Measurements from ENCODE around the gene SYP.

Gene SYP

GRCh38 chrX:49249616-49250015, 49.6 kb upstream of the SYP start:
- TF ChIP-seq ZNF335 (tag by site-specific recombination; conservative IDR thresholded peaks at IDR 0.05) = no peak
- no peak for TF ChIP-seq KLF10 (tag by site-specific recombination; IDR thresholded peaks at IDR 0.05)
- no peak for TF ChIP-seq ZBTB21 (tag by site-specific recombination; IDR thresholded peaks at IDR 0.05)
- ChIA-PET CTCF (no interaction called here), POLR2A (interaction anchor here (1.5 kb wide), 1 partner anchor 59 kb away, joined by 3 read pairs; no protein-coding TSS in a partner anchor)
- H3K4me1 ChIP-seq (ENCODE audit: control insufficient read depth, insufficient read depth, low read length) = no peaks in the 10 kb centered on the region
- no peak overlapping the region for H3K27ac ChIP-seq (ENCODE audit: extremely low read depth, low read depth, low read length)
- no peaks in the 10 kb centered on the region for H3K9me3 ChIP-seq (ENCODE audit: control insufficient read depth, insufficient read depth, low read depth, low read length)
- H3K4me3 ChIP-seq (ENCODE audit: low read depth, low read length) = no peak overlapping the region
- H3K36me3 ChIP-seq (ENCODE audit: control insufficient read depth in 2 of 2, insufficient read depth in 1 of 2, low read length in 2 of 2) = peaks cover 4 to 25% of the 10 kb centered on the region in 2 experiments; a peak in 2 of 3 replicates

- H3K4me3 ChIP-seq (ENCODE audit: low read depth, low read length) = no peak overlapping the region
- POLR2A ChIA-PET = no interaction called here
- no peak overlapping the region for H3K27ac ChIP-seq (ENCODE audit: extremely low read depth, low read depth, low read length)
- CTCF ChIA-PET = interaction anchor here (0.6 kb wide), 1 partner anchor 8 kb away, joined by 3 read pairs; no protein-coding TSS in a partner anchor
- no peak for TF ChIP-seq ZNF37A (tag by site-specific recombination; IDR thresholded peaks at IDR 0.05)
- no peak for TF ChIP-seq ZNF112 (tag by site-specific recombination; IDR thresholded peaks at IDR 0.05)
- no peak for TF ChIP-seq SP2 (tag by site-specific recombination; IDR thresholded peaks at IDR 0.05)
- TF ChIP-seq TRIM28 (IDR thresholded peaks at IDR 0.05; ENCODE audit: borderline replicate concordance, low read length) = no peak
- no peak for TF ChIP-seq ZNF76 (tag by site-specific recombination; IDR thresholded peaks at IDR 0.05; ENCODE audit: borderline replicate concordance, low read depth)
- no peak for TF ChIP-seq ZFP37 (tag by site-specific recombination; IDR thresholded peaks at IDR 0.05)
- no peak for TF ChIP-seq WT1 (tag by site-specific recombination; IDR thresholded peaks at IDR 0.05)
- no peak for TF ChIP-seq ZNF140 (tag by site-specific recombination; IDR thresholded peaks at IDR 0.05)
- TF ChIP-seq OVOL3 (tag by site-specific recombination; IDR thresholded peaks at IDR 0.05) = no peak
- TF ChIP-seq SCRT1 (tag by site-specific recombination; IDR thresholded peaks at IDR 0.05; ENCODE audit: borderline replicate concordance) = no peak
- TF ChIP-seq KLF9 (tag by site-specific recombination; IDR thresholded peaks at IDR 0.05; ENCODE audit: low read depth) = no peak
- TF ChIP-seq ELK4 (IDR thresholded peaks at IDR 0.05; ENCODE audit: borderline replicate concordance, low read depth, low read length) = no peak
- H3K36me3 ChIP-seq (ENCODE audit: control insufficient read depth in 2 of 2, insufficient read depth in 1 of 2, low read length in 2 of 2) = peaks cover 9 to 25% of the 10 kb centered on the region in 2 experiments; a peak in 2 of 3 replicates
- H3K9me3 ChIP-seq (ENCODE audit: control insufficient read depth, insufficient read depth, low read depth, low read length) = no peaks in the 10 kb centered on the region
- H3K4me1 ChIP-seq (ENCODE audit: control insufficient read depth, insufficient read depth, low read length) = no peaks in the 10 kb centered on the region
These were observed 49.1 kb upstream of the SYP start for GRCh38 chrX:49249071-49249470.

- Histone ChIP-seq H3K27ac (ENCODE audit: extremely low read depth, low read depth, low read length) (no peak overlapping the region), H3K36me3 (ENCODE audit: control insufficient read depth in 2 of 2, insufficient read depth in 1 of 2, low read length in 2 of 2) (peaks cover 9 to 28% of the 10 kb centered on the region in 2 experiments; a peak in 2 of 3 replicates), H3K9me3 (ENCODE audit: control insufficient read depth, insufficient read depth, low read depth, low read length) (no peaks in the 10 kb centered on the region), H3K4me1 (ENCODE audit: control insufficient read depth, insufficient read depth, low read length) (no peaks in the 10 kb centered on the region), H3K4me3 (ENCODE audit: low read depth, low read length) (no peak overlapping the region)
- no peak for TF ChIP-seq ZNF223 (tag by site-specific recombination; IDR thresholded peaks at IDR 0.05)
- peak; percentile 57; the same call in 1 of the 2 replicates for TF ChIP-seq KLF1 (tag by site-specific recombination; IDR thresholded peaks at IDR 0.05)
- ChIA-PET POLR2A (no interaction called here), CTCF (no interaction called here)
These were observed 48.2 kb upstream of the SYP start for GRCh38 chrX:49247916-49248811.

GRCh38 chrX:49247346-49247745, 47.4 kb upstream of the SYP start:
- Histone ChIP-seq H3K27ac (ENCODE audit: extremely low read depth, low read depth, low read length) (no peak overlapping the region), H3K4me1 (ENCODE audit: control insufficient read depth, insufficient read depth, low read length) (no peaks in the 10 kb centered on the region), H3K36me3 (ENCODE audit: control insufficient read depth in 2 of 2, insufficient read depth in 1 of 2, low read length in 2 of 2) (peaks cover 9 to 36% of the 10 kb centered on the region in 2 experiments; a peak in 2 of 3 replicates), H3K4me3 (ENCODE audit: low read depth, low read length) (no peak overlapping the region), H3K9me3 (ENCODE audit: control insufficient read depth, insufficient read depth, low read depth, low read length) (no peaks in the 10 kb centered on the region)
- ChIA-PET CTCF (no interaction called here), POLR2A (no interaction called here)
- no peak for TF ChIP-seq RBAK (tag by site-specific recombination; IDR thresholded peaks at IDR 0.05)
- TF ChIP-seq ZNF518A (tag by site-specific recombination; conservative IDR thresholded peaks at IDR 0.05; ENCODE audit: low read depth) = no peak
- no peak for TF ChIP-seq ZNF211 (tag by site-specific recombination; IDR thresholded peaks at IDR 0.05; ENCODE audit: low read depth)
- TF ChIP-seq ZBTB6 (tag by site-specific recombination; IDR thresholded peaks at IDR 0.05) = no peak
